ENCODE results near the gene PMEPA1. TPM values are rescaled to one million over a fixed set of nuclear protein-coding genes. Genes with fewer than 3 reads are reported as not detected.

PMEPA1 gene
- total RNA-seq, 1 donor from 2014 or later = 49.4 TPM

DNA sequence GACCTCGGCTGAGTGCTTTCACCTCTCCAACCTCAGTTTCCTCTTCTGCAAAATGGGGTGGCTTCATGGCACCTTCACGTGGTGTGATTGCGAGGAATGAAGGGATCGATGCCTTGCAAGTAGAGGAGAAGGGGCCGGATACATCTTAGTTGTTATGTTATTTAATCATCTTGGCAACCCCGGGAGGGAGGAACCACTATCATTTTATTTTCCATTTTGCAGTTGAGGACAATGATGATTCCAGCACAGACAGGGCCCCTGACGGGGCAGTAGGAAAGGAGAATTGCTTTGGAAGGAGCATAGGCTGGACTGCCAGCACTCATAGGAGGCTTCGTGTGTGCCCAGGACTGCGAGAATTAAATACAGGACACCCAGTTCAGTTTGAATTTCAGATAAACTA is 2.5 kb upstream of the PMEPA1 start:
- peaks cover 35% of the 10 kb centered on the region for H3K4me1 Mint-ChIP-seq (ENCODE audit: low read depth, unreplicated experiment)
- H3K9me3 Mint-ChIP-seq (ENCODE audit: unreplicated experiment) = no peaks in the 10 kb centered on the region

GRCh38 chr20:57711826-57712225 is 2.0 kb upstream of the PMEPA1 start:
- Histone ChIP-seq H3K27me3 (ENCODE audit: insufficient read depth, low read length) (no peaks in the 10 kb centered on the region), H3K9ac (ENCODE audit: low read length) (no peak overlapping the region), H3K9me3 (ENCODE audit: insufficient read depth, low read depth, low read length) (no peaks in the 10 kb centered on the region), H3K27ac (ENCODE audit: low read depth, low read length) (no peak overlapping the region), H3K36me3 (ENCODE audit: insufficient read depth, low read length) (no peaks in the 10 kb centered on the region), H4K20me1 (ENCODE audit: insufficient read depth, low read length) (peaks cover 21% of the 10 kb centered on the region), H3K4me3 (ENCODE audit: insufficient read depth, low read depth, low read length) (no peak overlapping the region), H3K4me2 (ENCODE audit: low read length) (peak overlapping the region; percentile 88), H3K79me2 (ENCODE audit: insufficient read depth, low read length) (peaks cover 57% of the 10 kb centered on the region), H2AFZ (ENCODE audit: low read depth, low read length) (no peak overlapping the region), H3K4me1 (ENCODE audit: insufficient read depth, low read length) (peaks cover 44% of the 10 kb centered on the region)
- DNase-seq (ENCODE audit: low read depth) (no peak), FAIRE-seq (no peak)
- no peak overlapping the region for H3K4me3 Mint-ChIP-seq (ENCODE audit: unreplicated experiment)
- peaks cover 38% of the 10 kb centered on the region for H3K4me1 Mint-ChIP-seq (ENCODE audit: low read depth, unreplicated experiment)
- no peak overlapping the region for H3K27ac Mint-ChIP-seq (ENCODE audit: unreplicated experiment)
- H3K9me3 Mint-ChIP-seq (ENCODE audit: unreplicated experiment) = no peaks in the 10 kb centered on the region
- peaks cover 2% of the 10 kb centered on the region for H3K36me3 Mint-ChIP-seq (ENCODE audit: low read depth, unreplicated experiment)
- H3K27me3 Mint-ChIP-seq (ENCODE audit: low read depth, unreplicated experiment) = no peaks in the 10 kb centered on the region
- no peak for TF ChIP-seq CTCF (IDR thresholded peaks at IDR 0.05; ENCODE audit: insufficient read depth, low read depth, low read length)
- no peak for TF ChIP-seq EZH2 (IDR thresholded peaks at IDR 0.05; ENCODE audit: insufficient read depth, low read length)

More for the DNA sequence above, 2.5 kb upstream of the PMEPA1 start:
- peaks cover 52% of the 10 kb centered on the region for H3K79me2 ChIP-seq (ENCODE audit: insufficient read depth, low read length)
- TF ChIP-seq EZH2 (IDR thresholded peaks at IDR 0.05; ENCODE audit: insufficient read depth, low read length) (no peak), CTCF (IDR thresholded peaks at IDR 0.05; ENCODE audit: insufficient read depth, low read depth, low read length) (no peak)
- no peaks in the 10 kb centered on the region for H3K9me3 ChIP-seq (ENCODE audit: insufficient read depth, low read depth, low read length)
- H3K27me3 ChIP-seq (ENCODE audit: insufficient read depth, low read length) = no peaks in the 10 kb centered on the region
- no peak overlapping the region for H3K4me3 ChIP-seq (ENCODE audit: insufficient read depth, low read depth, low read length)
- no peaks in the 10 kb centered on the region for H3K36me3 ChIP-seq (ENCODE audit: insufficient read depth, low read length)
- Mint-ChIP-seq H3K27ac (ENCODE audit: unreplicated experiment) (peak overlapping the region; percentile 53), H3K4me3 (ENCODE audit: unreplicated experiment) (peak overlapping the region; percentile 42), H3K36me3 (ENCODE audit: low read depth, unreplicated experiment) (no peaks in the 10 kb centered on the region), H3K27me3 (ENCODE audit: low read depth, unreplicated experiment) (no peaks in the 10 kb centered on the region)
- DNase-seq (ENCODE audit: low read depth) (no peak), FAIRE-seq (no peak)
- H3K4me2 ChIP-seq (ENCODE audit: low read length) = no peak overlapping the region
- peaks cover 16% of the 10 kb centered on the region for H4K20me1 ChIP-seq (ENCODE audit: insufficient read depth, low read length)
- H3K9ac ChIP-seq (ENCODE audit: low read length) = no peak overlapping the region
- H3K4me1 ChIP-seq (ENCODE audit: insufficient read depth, low read length) = peaks cover 45% of the 10 kb centered on the region
- H2AFZ ChIP-seq (ENCODE audit: low read depth, low read length) = no peak overlapping the region
- no peak overlapping the region for H3K27ac ChIP-seq (ENCODE audit: low read depth, low read length)

GRCh38 chr20:57711311-57711712 is 1.5 kb upstream of the PMEPA1 start:
- FAIRE-seq = no peak
- peak overlapping the region; percentile 87 for H3K27ac ChIP-seq (ENCODE audit: low read depth, low read length)

More at GRCh38 chr20:57711311-57711712, 1.5 kb upstream of the PMEPA1 start:
- Histone ChIP-seq H3K27me3 (ENCODE audit: insufficient read depth, low read length) (no peaks in the 10 kb centered on the region), H3K4me2 (ENCODE audit: low read length) (peak overlapping the region; percentile 88), H3K9ac (ENCODE audit: low read length) (peak overlapping the region; percentile 89), H3K79me2 (ENCODE audit: insufficient read depth, low read length) (peaks cover 62% of the 10 kb centered on the region), H3K9me3 (ENCODE audit: insufficient read depth, low read depth, low read length) (no peaks in the 10 kb centered on the region), H3K4me1 (ENCODE audit: insufficient read depth, low read length) (peaks cover 44% of the 10 kb centered on the region), H3K36me3 (ENCODE audit: insufficient read depth, low read length) (no peaks in the 10 kb centered on the region), H3K4me3 (ENCODE audit: insufficient read depth, low read depth, low read length) (peak overlapping the region; percentile 69), H4K20me1 (ENCODE audit: insufficient read depth, low read length) (peaks cover 26% of the 10 kb centered on the region), H2AFZ (ENCODE audit: low read depth, low read length) (no peak overlapping the region)
- no peak for DNase-seq (ENCODE audit: low read depth)
- H3K9me3 Mint-ChIP-seq (ENCODE audit: unreplicated experiment) = no peaks in the 10 kb centered on the region
- TF ChIP-seq CTCF (IDR thresholded peaks at IDR 0.05; ENCODE audit: insufficient read depth, low read depth, low read length) (no peak), EZH2 (IDR thresholded peaks at IDR 0.05; ENCODE audit: insufficient read depth, low read length) (no peak)
- no peak overlapping the region for H3K27ac Mint-ChIP-seq (ENCODE audit: unreplicated experiment)
- H3K4me3 Mint-ChIP-seq (ENCODE audit: unreplicated experiment) = peak overlapping the region; percentile 91
- H3K36me3 Mint-ChIP-seq (ENCODE audit: low read depth, unreplicated experiment) = peaks cover 2% of the 10 kb centered on the region
- H3K27me3 Mint-ChIP-seq (ENCODE audit: low read depth, unreplicated experiment) = no peaks in the 10 kb centered on the region
- H3K4me1 Mint-ChIP-seq (ENCODE audit: low read depth, unreplicated experiment) = peaks cover 37% of the 10 kb centered on the region
